HG03575 (cell line): ENCODE measurements around the gene WHAMM.
"Not testable (repeated sequence)": the region's sequence is repeated elsewhere in the genome, so short reads cannot be mapped to it uniquely, and the experiment has no call there.

Source experiments
- ATAC-seq: cut with Tn5 transposase; IDR thresholded peaks from one replicate; pipeline ENCODE4 v1.9.1; 2021; ENCODE audit not compliant: unreplicated experiment, insufficient number of reproducible peaks, low FRiP score; ENCODE audit errors: extremely low read depth

The WHAMM gene

GRCh38 chr15:82854554-82854953 lies 45.1 kb downstream of the WHAMM start:
- ATAC-seq = no peak

- no peak for ATAC-seq
These were observed 46.1 kb downstream of the WHAMM start for GRCh38 chr15:82855286-82856100.

GRCh38 chr15:82856397-82857170 lies 47.2 kb downstream of the WHAMM start:
- no peak for ATAC-seq

- no peak for ATAC-seq
These were observed 49.5 kb downstream of the WHAMM start for GRCh38 chr15:82858932-82859331.

GRCh38 chr15:82862886-82863285 lies 53.5 kb downstream of the WHAMM start:
- no peak for ATAC-seq

GRCh38 chr15:82864967-82865366 lies 55.5 kb downstream of the WHAMM start:
- no peak for ATAC-seq

GRCh38 chr15:82865581-82865980 lies 56.2 kb downstream of the WHAMM start:
- ATAC-seq = not testable (repeated sequence)

- ATAC-seq = not testable (repeated sequence)
These were observed 56.6 kb downstream of the WHAMM start for GRCh38 chr15:82865981-82866380.

GRCh38 chr15:82870727-82871320 lies 61.4 kb downstream of the WHAMM start:
- ATAC-seq = no peak

- ATAC-seq = no peak
These were observed 61.9 kb downstream of the WHAMM start for GRCh38 chr15:82871358-82871757.

- no peak for ATAC-seq
These were observed 62.5 kb downstream of the WHAMM start for GRCh38 chr15:82871832-82872484.

GRCh38 chr15:82873000-82873680 lies 63.7 kb downstream of the WHAMM start:
- ATAC-seq = no peak

- ATAC-seq = no peak
These were observed 64.8 kb downstream of the WHAMM start for GRCh38 chr15:82874267-82874666.

- ATAC-seq = no peak
These were observed 65.5 kb downstream of the WHAMM start for GRCh38 chr15:82874961-82875360.

- no peak for ATAC-seq
These were observed 66.1 kb downstream of the WHAMM start for GRCh38 chr15:82875411-82876003.

- no peak for ATAC-seq
These were observed 68.4 kb downstream of the WHAMM start for GRCh38 chr15:82877825-82878224.

GRCh38 chr15:82878325-82878724 lies 68.9 kb downstream of the WHAMM start:
- no peak for ATAC-seq

- no peak for ATAC-seq
These were observed 71.3 kb downstream of the WHAMM start for GRCh38 chr15:82880704-82881103.
